Activated T-cell treated with anti-CD3 and anti-CD28 coated beads, Interleukin-2, amount 50 U/mL, for 1 hour (primary cell): Measurements from ENCODE around the gene MYO18A.
A peak's percentile ranks its signal among the peaks of the same experiment; 100 is the strongest.

Experiments
- DNase-seq: peaks from one replicate; pipeline ENCODE4 v3.0.0-alpha.2; 2020

Gene MYO18A

DNA sequence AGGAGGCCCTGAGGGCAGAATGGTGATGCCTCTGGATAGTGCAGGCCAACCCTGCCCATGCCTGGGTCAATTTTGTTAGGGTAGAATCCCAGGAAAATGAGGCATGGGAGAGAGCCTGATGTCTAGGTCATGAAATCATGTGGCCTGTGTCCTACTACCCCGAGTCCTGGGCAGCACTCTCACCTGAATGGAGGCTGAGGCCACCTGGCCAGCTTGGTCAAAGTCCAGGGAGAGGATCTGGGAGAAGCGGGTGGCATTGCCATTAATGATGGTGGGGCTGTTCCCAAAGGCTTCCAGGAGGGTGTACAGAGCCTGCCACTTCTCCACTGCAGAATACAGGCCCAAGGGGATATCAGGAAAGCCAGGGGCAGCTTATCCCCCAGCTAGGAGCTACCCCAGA lies 59.8 kb downstream of the MYO18A start:
- DNase-seq: no peak

GRCh38 chr17:29119265-29119664 lies 60.9 kb downstream of the MYO18A start:
- DNase-seq: no peak

DNA sequence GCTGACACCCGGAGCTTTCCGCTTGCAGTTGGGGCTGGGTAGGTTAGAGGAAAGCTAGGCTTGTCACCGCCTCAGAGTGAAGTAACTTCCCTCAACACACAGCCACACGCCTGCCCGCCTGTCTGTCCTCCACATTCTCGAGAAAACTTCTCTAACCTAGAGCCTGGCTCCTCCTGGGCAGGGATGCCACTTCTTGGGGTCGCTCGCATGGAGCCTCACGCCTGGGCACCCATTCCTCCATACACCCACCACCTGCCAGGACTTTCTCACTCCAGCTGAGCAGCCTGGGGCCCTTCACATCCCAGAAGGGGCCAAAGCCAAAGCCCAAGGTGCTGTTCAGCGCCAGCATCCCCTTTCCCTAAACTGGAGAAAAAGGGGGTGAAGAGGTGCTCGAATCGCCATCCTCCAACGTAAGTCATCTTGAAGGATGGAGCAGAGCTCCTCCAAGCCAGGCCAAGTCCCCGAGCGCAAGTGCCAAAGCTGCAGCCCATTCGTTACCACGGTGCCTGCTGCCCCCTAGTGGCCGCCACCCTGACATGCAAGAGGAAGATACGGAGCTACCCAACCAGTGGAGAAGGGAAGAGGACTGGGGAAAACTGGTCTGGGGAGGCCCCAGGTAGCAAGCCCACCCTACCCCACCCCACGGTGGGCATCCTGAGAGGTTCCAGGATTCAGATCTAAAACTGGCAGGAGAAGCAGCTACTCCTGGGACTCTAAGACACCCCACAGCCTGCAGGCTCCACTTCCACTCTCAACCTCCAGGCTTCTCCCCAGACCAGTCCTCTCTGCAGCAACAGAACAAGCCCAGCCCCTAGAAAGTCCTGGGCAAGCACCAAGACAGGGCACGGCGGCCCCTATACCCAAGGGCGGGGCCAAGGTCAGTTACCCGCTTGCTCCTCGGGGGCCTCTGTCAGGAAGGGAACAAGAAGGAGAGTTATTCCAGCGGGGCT lies 63.1 kb downstream of the MYO18A start:
- DNase-seq: peak; percentile 83

GRCh38 chr17:29115961-29116803 lies 64.0 kb downstream of the MYO18A start:
- DNase-seq: peak; percentile 39

GRCh38 chr17:29115435-29115834 lies 64.8 kb downstream of the MYO18A start:
- DNase-seq: no peak

GRCh38 chr17:29114141-29114540 lies 66.1 kb downstream of the MYO18A start:
- DNase-seq: no peak

DNA sequence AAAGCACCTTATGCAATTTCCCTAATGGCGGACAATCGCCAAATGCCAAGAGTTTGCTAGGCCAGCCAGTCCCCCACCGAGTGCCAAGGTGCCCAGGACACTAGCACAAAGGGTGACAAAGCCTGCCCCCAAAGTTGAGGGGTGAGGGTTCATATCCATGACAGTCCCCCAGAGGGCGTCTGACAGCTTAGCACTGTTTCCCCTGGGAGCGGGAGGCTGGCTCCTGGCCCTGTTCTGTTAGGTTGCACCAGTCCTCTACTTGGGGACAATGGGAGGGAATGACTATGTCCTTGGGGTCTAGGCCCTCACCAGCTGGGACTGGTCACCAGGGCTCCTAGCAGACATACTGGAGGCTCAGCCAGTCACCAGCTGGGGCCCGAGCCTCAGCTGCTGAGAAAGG lies 66.9 kb downstream of the MYO18A start:
- no peak for DNase-seq

DNA sequence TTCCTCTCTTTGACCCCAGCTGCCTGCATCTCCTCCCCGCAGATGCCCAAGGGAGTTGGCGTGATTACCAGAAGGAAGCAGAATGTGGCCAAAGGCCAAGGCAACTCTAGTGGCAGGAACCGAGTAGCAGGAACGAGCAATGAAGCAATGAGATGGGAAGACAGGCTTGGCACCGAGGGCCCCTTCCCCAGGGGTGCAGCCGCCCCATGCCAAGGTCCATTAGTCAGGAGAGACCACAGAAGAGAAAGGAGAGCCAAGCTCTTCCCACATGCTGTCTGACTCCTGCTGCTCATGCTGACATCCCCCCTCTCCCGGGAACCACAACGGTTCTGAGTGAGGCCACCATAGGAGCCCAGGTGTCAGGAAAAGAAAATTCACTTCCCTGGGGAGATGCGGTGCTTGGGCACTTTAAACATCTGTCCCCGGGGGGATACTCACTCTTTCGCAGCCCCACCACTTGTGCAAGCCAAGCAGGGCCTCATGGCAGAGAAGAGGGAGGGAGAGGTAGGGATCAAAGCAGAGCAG lies 67.4 kb downstream of the MYO18A start:
- no peak for DNase-seq

DNA sequence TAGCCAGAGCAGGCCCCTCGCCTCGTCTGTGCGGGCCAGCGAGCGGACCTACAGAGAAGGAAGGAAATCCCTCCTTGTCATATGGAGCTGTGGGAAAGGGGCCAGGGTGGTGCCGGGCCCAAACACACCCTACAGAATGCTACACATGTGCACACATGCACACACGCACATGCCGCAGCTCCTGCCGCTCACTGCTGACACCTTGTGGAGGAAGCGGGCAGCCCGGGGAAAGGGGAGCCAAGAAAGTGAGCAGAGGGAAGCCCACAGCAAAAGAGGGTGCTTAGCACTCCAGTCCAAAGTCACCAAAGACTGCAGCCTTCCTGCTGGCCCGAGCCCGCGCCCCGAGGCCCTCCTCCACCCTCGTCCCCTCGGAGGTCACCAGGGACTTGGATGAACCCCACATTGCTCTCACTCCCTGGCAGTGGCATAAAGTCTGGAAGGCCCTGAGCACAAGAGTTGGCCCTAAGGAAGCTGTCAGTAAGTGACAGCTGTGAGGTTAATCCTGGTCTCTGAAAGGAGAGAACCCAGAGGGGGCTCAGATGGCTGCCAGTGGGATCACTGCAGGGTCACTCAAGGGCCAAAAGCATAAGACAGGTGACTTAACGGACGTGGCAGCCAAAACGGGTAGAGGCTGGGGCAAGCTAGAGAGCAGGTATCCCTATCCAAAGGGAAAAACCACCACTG lies 68.2 kb downstream of the MYO18A start:
- DNase-seq: peak; percentile 76

DNA sequence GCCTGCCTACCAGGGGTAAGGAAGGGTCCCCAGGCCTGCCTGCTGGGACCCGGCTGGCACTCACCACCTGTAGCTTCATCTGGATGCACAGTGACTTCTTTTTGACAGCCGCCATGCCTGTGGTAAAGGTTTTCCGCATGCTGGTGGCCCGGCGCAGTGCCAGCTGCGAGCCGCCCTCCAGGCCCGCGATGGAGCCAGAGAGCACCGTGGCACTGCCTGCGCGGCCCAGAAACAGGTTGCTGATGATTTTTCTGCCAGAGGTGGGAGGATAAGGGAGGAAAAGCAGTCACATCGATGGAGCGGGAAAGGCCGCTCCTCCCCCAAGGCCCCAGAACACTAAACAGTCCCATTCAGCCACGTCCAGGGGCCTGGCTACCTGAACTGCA lies 69.8 kb downstream of the MYO18A start:
- DNase-seq: no peak

DNA sequence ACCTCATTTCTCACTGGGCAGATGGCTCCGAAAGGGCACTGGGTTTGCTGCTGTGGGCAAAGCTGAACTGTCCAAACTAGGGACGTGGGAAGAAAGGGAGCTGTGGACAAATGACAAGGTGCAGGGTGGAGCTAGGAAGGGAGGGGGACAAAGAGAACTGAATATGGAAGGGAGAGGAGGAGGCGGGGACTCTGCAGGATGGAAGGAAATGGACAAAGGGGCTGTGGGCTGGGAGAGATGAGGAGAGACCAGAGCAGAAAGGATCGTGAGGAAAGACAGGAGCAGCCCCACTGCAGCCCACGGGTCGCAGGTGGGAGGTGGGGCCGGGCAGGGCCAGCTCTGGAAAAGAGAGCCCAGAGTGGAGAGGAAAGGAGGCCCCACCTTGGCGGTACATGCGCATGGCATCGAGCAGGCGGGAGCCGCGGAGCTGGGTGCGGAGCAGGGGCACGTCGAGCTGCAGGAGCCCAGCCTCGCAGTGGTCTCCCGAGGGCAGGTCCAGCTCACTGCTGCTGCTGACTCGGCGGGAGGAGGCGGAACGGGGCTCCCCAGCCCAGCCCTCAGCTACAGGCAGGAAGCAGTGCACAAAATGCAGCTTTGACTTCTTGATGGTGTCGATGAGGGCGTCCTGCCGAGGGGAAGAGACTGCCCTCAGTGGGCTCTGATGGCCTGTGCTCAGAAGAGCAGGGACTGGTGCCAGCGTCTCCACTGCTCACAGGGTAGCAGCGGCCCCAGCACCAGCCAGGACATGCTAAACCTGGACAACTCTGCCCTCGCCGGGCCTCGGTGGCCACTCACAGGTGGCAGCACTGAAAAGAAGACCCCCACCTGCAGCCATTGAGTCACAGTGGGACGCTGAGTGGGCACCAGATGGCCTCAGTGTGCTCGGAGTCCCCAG lies 70.5 kb downstream of the MYO18A start:
- DNase-seq: no peak

- no peak for DNase-seq
These were observed 71.2 kb downstream of the MYO18A start for GRCh38 chr17:29108823-29109476.

DNA sequence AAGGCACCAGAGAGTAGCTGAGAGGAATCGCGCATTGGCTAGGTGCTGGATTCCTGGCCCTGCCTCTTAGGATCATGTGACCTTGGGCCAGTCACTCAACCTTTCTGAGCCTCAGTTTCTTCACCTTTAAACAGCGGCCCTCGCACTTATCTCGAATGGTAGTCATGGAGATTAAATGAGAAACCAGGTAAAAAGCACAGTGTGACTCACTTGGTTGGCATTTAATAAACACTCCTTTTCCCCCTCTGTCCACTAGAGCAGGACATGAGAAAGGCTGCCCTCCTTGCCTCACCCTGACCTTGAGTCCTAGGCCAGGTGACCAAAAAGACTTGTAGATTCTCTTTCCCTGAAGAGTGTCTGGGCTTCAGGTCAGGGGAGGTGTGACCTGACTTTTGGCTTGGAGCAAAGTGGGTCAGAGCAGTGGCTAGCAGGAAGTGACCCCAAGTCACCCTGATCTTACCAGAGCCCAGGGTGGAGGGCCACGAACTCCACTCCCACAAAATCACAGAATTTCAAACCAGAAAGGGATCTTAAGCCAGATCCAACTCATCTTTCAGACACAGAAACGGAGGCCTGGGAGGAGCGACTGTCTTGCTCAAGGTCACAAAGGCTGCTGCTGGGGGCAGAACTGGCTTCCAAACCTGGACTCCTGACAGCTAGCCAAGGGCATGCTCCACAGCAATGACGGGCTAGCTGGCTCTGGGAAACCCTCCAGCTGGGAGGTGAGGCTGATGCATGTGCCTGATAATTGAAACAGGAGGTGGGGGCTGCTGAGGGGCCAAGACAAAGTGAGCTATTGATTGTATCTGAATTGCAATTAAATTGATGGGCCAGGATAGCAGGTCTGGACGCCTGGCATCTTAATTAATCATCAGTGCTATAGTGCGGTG lies 72.0 kb downstream of the MYO18A start:
- DNase-seq: no peak

GRCh38 chr17:29107084-29107483 lies 73.1 kb downstream of the MYO18A start:
- no peak for DNase-seq

DNA sequence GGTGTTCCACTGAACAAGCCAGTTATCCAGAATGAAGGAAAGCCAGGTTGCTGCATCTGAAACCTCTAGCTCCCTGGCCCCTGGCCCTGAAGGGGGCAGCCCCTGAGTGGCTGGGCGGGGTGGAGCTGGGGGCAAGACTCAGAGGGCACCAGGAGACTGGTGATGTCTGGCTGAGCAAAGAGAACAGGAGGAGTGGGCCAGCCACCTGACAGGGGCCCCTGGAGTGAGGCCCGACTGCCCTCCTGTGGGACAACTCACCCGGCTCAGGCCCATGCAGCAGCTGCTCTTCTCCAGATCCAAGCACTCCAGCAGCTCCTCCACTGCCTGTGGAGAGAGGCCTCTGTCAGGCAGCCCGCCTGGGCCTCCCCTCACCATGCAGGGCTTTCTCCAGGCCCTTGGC lies 76.9 kb downstream of the MYO18A start:
- no peak for DNase-seq

DNA sequence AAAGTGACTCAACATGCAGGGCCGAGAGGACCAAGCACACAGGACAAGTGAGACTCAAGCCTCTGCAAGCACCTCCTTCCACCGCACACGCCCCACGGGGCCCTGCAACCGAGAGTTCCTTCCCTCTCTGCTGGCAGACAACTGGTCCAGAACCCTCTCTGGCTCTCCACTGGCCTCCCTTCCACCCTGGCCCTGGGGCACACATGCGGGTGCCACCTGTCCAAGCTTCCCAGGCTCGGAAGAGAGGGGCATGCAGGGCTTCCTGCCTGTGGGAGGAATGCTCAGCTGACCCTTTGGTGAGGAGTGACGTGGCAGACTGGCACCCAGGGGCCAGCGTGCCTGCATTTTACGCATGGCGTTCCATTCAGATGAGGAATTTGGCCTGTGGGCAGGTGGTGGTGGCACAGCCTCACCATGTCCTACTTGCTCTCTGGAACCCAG lies 77.4 kb downstream of the MYO18A start:
- DNase-seq: no peak

DNA sequence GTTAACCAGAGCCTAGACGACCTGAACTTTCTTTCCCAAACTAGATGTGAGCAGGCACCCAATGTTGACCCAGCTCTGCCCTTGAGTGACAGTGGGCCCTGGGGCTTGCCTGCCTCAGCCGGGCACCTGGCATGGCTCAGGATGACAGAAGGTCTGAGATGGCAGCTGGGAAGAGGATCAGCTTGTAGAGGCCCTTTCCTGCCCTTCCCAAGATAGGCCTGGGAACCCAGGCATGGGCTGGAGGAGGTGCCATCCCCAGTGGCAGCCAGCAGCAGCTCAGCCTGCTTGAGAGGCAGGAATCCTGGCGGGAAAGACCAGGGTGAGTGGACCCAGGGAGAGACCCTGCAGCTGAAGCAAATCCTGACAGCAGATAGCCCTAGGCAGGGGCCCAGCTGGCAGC lies 78.2 kb downstream of the MYO18A start:
- DNase-seq: no peak

GRCh38 chr17:29100296-29100695 lies 79.9 kb downstream of the MYO18A start:
- no peak for DNase-seq

DNA sequence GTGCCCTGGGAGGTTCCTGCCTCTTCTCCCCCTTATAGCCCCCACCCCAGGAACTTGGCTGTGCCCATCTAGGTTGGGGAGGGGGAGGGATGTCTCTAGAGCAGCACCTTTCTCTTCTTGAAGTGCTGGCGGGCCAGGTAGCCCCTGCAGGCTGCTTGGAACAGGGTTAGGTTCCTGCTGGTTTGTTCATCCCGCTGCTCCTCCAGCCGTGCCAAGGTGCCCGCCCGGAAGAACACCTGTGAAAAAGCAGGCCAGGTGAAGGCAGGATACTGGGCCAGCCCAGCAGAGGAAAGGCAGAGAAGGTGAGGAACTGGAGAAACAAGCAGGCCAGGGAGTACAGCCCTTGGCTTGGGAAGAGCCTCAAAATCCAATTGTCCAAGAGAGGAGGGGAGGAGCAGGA lies 80.7 kb downstream of the MYO18A start:
- DNase-seq: no peak

DNA sequence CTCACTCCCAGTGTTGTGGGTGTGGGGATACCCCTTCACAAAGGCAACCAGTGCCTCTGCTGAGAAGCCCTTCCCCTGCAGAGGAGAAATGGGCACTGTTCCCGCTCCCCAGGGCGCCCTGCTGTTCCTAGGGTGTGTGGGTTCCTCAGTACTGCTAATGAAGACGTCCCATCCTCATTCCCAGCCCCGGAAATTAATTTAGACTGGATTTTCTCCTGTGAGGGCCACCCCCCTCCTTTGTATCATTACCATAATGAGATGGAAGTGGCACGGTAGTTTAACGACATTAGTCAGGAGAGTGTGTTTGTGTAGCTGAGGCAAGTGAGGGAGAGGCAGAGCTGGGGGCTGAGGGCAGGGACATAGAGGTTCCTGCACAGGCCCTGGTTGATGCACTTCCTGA lies 84.1 kb downstream of the MYO18A start:
- no peak for DNase-seq
